HG03064 (cell line): ENCODE results near the gene INA.
"Not testable (repeated sequence)": the region's sequence is repeated elsewhere in the genome, so short reads cannot be mapped to it uniquely, and the experiment has no call there.

Source experiments
- ATAC-seq: cut with Tn5 transposase; IDR thresholded peaks from one replicate; pipeline ENCODE4 v1.9.1; 2021; ENCODE audit warnings: low read depth; ENCODE audit not compliant: unreplicated experiment

Gene INA

DNA sequence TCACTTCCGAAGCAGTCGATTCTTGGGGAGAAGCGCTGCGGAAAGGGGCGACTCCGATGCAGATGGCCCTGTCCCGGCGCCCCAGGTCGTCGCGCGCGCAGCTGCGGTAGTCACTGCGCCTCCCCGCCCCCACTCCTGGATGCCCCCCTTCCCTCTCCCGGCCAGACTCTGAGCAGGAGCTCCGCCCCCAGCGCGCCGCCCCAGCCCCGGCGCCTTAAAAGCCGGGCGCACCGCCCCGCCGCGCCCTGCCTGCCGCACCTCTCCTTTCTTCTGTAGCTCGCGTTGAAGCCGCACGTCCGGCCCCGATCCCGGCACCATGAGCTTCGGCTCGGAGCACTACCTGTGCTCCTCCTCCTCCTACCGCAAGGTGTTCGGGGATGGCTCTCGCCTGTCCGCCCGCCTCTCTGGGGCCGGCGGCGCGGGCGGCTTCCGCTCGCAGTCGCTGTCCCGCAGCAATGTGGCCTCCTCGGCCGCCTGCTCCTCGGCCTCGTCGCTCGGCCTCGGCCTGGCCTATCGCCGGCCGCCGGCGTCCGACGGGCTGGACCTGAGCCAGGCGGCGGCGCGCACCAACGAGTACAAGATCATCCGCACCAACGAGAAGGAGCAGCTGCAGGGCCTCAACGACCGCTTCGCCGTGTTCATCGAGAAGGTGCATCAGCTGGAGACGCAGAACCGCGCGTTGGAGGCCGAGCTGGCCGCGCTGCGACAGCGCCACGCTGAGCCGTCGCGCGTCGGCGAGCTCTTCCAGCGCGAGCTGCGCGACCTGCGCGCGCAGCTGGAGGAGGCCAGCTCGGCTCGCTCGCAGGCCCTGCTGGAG, at the start of gene INA:
INA (plus strand) TSS at position 243 of the 817 bp plus-strand sequence; CDS start at position 317, 74 bp downstream.
- ATAC-seq, result no peak

GRCh38 chr10:103227416-103227815, 49.5 kb upstream of the INA start:
- ATAC-seq, result no peak

- no peak for ATAC-seq
These were observed 45.8 kb upstream of the INA start for GRCh38 chr10:103231047-103231551.

GRCh38 chr10:103232131-103232673, 44.7 kb upstream of the INA start:
- ATAC-seq, result no peak

DNA sequence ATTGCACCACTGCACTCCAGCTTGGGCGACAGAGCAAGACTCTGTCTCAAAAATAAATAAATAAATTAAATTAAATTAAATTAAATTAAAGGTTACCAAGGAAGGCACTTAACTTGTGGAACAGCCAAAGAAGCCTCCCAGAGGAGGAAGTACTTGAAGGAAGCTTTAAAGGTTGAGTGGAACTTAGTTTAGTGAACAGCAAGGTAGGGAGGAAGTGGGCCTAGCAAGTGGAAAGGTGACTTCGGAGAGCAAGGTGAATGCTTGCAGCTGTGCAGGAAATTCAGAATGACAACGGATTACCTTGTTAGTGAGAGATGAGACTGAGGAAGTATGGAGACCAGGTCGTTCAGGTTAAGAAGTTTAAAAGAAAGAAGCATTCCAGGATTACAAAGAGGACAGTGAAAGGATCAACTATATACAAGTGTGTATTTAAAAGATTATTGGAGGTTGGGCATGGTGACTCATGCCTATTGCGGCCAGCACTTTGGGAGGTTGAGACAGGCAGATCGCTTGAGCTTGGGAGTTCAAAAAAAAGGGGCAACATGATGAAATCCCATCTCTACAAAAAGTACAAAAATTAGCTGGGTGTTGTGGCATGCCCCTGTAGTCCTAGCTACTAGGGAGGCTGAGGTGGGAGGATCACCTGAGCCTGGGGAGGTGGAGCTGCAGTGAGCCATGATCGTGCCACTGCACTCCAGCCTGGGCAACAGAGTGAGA, 44.0 kb upstream of the INA start:
- no peak for ATAC-seq

DNA sequence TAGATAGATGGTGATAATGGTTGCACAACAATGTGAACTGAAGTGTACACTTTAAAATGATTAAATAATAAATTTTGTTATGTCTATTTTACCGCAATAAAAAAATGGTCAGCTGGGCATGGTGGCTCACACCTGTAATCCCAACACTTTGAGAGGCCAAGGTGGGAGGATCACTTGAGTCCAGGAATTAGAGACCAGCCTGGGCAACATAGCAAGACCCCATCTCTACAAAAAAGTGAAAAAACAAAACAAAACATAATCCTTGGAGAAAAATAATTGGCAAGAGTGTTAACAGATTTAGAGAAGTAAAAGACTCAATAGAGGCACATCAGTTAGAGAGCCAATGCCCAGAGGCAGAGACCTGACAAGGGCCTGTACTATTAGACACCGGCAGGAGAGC, 41.2 kb upstream of the INA start:
- ATAC-seq, result no peak

DNA sequence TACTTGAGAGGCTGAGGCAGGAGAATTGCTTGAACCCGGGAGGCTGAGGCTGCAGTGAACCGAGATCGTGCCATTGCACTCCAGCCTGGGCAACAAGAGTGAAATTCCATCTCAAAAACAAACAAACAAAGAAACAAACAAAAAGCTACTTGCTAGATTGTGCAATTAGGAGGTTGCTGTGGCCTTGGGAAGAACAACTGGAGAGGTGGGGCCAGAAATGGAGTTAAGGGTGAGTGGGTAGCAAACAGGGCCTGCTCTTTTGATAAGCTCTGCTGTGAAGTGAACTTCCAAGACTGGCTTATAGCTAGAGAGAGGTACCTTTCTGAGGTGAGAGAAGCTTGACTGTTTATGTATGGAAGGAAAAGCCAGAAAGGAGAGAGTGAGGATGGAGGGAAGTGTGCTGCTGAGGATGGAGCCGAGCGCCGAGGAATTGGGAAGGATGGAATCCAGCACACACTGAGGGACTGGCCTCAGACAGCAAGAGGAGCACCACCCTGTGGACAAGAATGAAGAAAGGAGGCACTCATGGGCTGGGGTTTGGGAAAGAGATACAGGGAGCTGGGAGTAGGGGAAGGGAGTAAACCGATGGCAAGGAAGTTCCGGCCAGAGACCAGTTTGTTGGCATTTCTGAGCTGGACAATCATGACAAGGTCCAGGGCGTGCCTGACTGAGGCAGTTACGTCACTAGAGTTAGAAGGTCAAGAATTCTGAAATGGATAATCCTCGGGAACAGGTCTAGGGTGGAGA, 38.3 kb upstream of the INA start:
- no peak for ATAC-seq

DNA sequence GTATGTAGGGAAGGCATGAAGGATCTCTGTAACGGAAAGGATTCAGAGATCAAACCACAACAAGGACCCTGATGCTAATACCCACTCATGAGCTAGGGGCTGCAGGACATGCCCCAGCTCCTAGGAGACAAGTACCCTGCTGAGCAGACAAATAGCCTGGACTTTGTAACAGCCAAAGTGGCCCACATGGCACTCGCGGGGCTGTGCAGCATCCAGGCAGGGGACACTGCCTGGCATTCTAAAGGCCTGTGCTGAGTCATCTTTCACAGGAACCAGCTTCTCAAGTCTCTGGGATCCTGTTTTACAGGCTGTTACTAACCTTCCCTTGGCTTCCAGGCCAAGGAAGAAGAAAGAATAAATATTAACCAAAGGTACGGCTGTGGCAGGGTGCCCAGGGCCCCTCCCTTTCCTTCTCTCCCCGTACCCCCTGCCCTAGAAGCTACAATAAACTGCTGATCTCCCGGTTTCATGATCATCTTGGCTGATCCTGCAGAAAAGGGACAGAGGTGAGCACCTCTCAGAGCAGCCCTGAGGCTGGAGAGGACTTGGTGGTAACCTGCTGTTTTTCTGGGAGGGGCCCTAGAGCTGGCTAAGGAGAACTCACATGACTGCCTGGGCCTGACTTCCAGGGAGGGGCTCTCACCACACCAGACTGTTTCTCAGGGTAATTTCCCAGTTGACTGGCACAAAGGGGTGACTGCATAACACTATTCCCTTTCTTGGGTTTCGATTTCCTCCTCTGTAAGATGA, 35.5 kb upstream of the INA start:
- ATAC-seq, result no peak

GRCh38 chr10:103244666-103245271, 32.2 kb upstream of the INA start:
- ATAC-seq, result no peak

GRCh38 chr10:103245587-103245986, 31.4 kb upstream of the INA start, which contains the start of gene RPEL1:
RPEL1 (plus strand) TSS chr10:103245887; CDS start chr10:103245997, 110 bp downstream.
- not testable (repeated sequence) for ATAC-seq

DNA sequence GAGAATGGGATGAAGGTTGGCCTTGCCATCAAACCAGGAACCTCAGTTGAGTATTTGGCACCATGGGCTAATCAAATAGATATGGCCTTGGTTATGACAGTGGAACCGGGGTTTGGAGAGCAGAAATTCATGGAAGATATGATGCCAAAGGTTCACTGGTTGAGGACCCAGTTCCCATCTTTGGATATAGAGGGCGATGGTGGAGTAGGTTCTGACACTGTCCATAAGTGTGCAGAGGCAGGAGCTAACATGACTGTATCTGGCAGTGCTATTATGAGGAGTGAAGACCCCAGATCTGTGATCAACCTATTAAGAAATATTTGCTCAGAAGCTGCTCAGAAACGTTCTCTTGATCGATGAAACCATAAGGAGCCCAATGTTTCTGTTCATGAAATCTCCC, 30.6 kb upstream of the INA start:
- no peak for ATAC-seq

DNA sequence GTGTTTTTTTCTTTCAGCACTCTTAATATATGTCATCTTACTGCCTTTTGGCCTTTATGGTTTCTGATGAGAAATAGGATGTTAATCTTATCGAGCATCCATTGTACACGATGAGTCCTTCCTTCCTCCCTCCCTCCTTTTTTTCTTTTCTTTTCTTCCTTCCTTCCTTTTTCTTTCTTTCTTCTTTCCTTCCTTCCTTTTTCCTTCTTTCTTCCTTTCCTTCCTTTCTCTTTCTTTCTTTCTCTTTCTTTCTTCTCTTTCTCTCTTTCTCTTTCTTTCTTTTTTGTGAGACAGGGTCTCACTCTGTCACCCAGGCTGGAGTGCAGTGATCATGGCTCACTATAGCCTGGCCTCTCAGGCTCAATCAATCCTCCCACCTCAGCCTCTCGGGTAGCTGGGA, 22.8 kb upstream of the INA start:
- no peak for ATAC-seq

GRCh38 chr10:103254538-103255325, 22.2 kb upstream of the INA start:
- ATAC-seq, result no peak

- no peak for ATAC-seq
These were observed 20.3 kb upstream of the INA start for GRCh38 chr10:103256613-103257012.

DNA sequence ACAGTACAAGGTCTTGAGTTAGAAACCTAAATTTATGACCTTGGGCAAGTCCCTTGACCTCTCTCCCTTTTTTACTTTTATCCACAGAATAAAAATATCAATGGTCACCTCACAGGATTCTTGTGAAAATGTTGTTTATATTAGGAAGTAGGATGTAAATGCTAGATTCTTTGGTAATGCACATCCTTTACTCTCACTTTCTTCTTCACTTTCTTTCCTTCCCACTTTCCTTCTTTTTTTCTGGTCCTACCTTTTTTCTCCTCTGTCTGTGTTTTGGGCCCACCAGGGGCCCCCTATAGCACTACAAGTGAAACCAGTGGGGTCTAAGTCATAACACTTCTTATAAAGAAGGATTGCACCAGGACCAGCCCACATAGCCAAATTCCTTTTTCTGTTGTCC, 19.1 kb upstream of the INA start:
- ATAC-seq, result no peak

GRCh38 chr10:103258928-103259327, 18.0 kb upstream of the INA start:
- not testable (repeated sequence) for ATAC-seq

DNA sequence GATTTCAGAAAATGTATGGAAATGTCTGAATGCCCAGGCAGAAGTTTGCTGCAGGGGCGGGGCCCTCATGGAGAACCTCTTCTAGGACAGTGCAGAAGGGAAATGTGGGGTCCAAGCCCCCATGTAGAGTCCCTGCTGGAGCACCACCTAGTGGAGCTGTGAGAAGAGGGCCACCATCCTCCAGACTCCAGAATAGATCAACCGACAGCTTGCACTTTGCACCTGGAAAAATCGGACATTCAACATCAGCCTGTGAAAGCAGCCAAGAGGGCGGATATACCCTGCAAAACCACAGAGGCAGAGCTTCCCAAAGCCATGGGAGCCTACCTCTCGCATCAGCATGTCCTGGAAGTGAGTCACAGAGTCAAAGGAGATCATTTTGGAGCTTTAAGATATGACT, 16.9 kb upstream of the INA start:
- ATAC-seq, result no peak

- ATAC-seq, result no peak
These were observed 14.7 kb upstream of the INA start for GRCh38 chr10:103262229-103262628.
